ENCODE measurements around the gene ZNF385C.

ZNF385C gene

GRCh38 chr17:42118545-42118944 is 20.3 kb upstream of the ZNF385C start:
- no peaks in the 10 kb centered on the region for H3K9me3 ChIP-seq
- peaks cover 56% of the 10 kb centered on the region for H3K36me3 ChIP-seq (replicated peaks)
- DNase-seq (ENCODE audit: low spot score in 2 of 2): peak; percentile 25 to 61
- peaks cover 3% of the 10 kb centered on the region for H3K4me1 ChIP-seq
- in situ Hi-C loops (cut with MboI; ENCODE audit: low sequenced_read_pairs): loop anchor here (5.0 kb wide), 1 partner anchor 156 kb away; no protein-coding TSS in a partner anchor
- no peak overlapping the region for H3K4me3 ChIP-seq
- no peaks in the 10 kb centered on the region for H3K27me3 ChIP-seq (ENCODE audit: low read depth)

- in situ Hi-C loops (cut with MboI; ENCODE audit: low sequenced_read_pairs): loop anchor here (5.0 kb wide), 1 partner anchor 156 kb away; no protein-coding TSS in a partner anchor
- Histone ChIP-seq H3K36me3 (replicated peaks) (peaks cover 60% of the 10 kb centered on the region), H3K27me3 (ENCODE audit: low read depth) (no peaks in the 10 kb centered on the region), H3K9me3 (no peaks in the 10 kb centered on the region), H3K4me1 (peaks cover 3% of the 10 kb centered on the region), H3K4me3 (no peak overlapping the region)
- DNase-seq (ENCODE audit: low spot score in 2 of 2): no peak
Measured at GRCh38 chr17:42118126-42118510, 19.8 kb upstream of the ZNF385C start.

- Histone ChIP-seq H3K36me3 (replicated peaks) (peaks cover 65% of the 10 kb centered on the region), H3K9me3 (no peaks in the 10 kb centered on the region), H3K27me3 (ENCODE audit: low read depth) (no peaks in the 10 kb centered on the region), H3K4me3 (no peak overlapping the region), H3K4me1 (peaks cover 3% of the 10 kb centered on the region)
- no peak for DNase-seq (ENCODE audit: low spot score in 2 of 2)
- in situ Hi-C loops (cut with MboI; ENCODE audit: low sequenced_read_pairs): loop anchor here (5.0 kb wide), 1 partner anchor 155 kb away; no protein-coding TSS in a partner anchor
Measured at GRCh38 chr17:42117397-42118125, 19.3 kb upstream of the ZNF385C start.

GRCh38 chr17:42116705-42117396 is 18.6 kb upstream of the ZNF385C start:
- H3K27me3 ChIP-seq (ENCODE audit: low read depth): no peaks in the 10 kb centered on the region

GRCh38 chr17:42114118-42114517 is 15.8 kb upstream of the ZNF385C start:
- DNase-seq (ENCODE audit: low spot score in 2 of 2): no peak
- Histone ChIP-seq H3K4me1 (no peaks in the 10 kb centered on the region), H3K27me3 (ENCODE audit: low read depth) (no peaks in the 10 kb centered on the region), H3K4me3 (no peak overlapping the region), H3K9me3 (no peaks in the 10 kb centered on the region), H3K36me3 (replicated peaks) (peaks cover 56% of the 10 kb centered on the region)
- in situ Hi-C loops (cut with MboI; ENCODE audit: low sequenced_read_pairs): loop anchor here (5.0 kb wide), 1 partner anchor 87 kb away; no protein-coding TSS in a partner anchor

More at GRCh38 chr17:42116705-42117396, 18.6 kb upstream of the ZNF385C start:
- Histone ChIP-seq H3K9me3 (no peaks in the 10 kb centered on the region), H3K4me1 (peaks cover 3% of the 10 kb centered on the region), H3K36me3 (replicated peaks) (peaks cover 65% of the 10 kb centered on the region), H3K4me3 (no peak overlapping the region)
- DNase-seq (ENCODE audit: low spot score in 2 of 2): peak; percentile 58 to 88
- in situ Hi-C loops (cut with MboI; ENCODE audit: low sequenced_read_pairs): loop anchor here (5.0 kb wide), 1 partner anchor 155 kb away; no protein-coding TSS in a partner anchor

GRCh38 chr17:42113293-42114069 is 15.2 kb upstream of the ZNF385C start:
- Histone ChIP-seq H3K4me3 (no peak overlapping the region), H3K36me3 (replicated peaks) (peaks cover 50% of the 10 kb centered on the region), H3K4me1 (no peaks in the 10 kb centered on the region), H3K27me3 (ENCODE audit: low read depth) (no peaks in the 10 kb centered on the region), H3K9me3 (no peaks in the 10 kb centered on the region)
- in situ Hi-C loops (cut with MboI; ENCODE audit: low sequenced_read_pairs): loop anchor here (5.0 kb wide), 1 partner anchor 86 kb away; no protein-coding TSS in a partner anchor
- no peak for DNase-seq (ENCODE audit: low spot score in 2 of 2)

GRCh38 chr17:42112552-42113176 is 14.4 kb upstream of the ZNF385C start, which contains the start of gene DHX58:
TSS of gene DHX58 (minus strand) at chr17:42112714. CDS start at chr17:42111892, 822 bp downstream.
- Histone ChIP-seq H3K4me1 (no peaks in the 10 kb centered on the region), H3K36me3 (replicated peaks) (peaks cover 44% of the 10 kb centered on the region), H3K9me3 (no peaks in the 10 kb centered on the region), H3K4me3 (no peak within 1 kb of the TSS), H3K27me3 (ENCODE audit: low read depth) (no peaks in the 10 kb centered on the region)
- in situ Hi-C loops (cut with MboI; ENCODE audit: low sequenced_read_pairs): loop anchor here (5.0 kb wide), 1 partner anchor 85 kb away; no protein-coding TSS in a partner anchor
- no peak for DNase-seq (ENCODE audit: low spot score in 2 of 2)

GRCh38 chr17:42111871-42112551 is 13.7 kb upstream of the ZNF385C start:
- Histone ChIP-seq H3K36me3 (replicated peaks) (peaks cover 37% of the 10 kb centered on the region), H3K9me3 (no peaks in the 10 kb centered on the region), H3K4me3 (no peak overlapping the region), H3K27me3 (ENCODE audit: low read depth) (no peaks in the 10 kb centered on the region), H3K4me1 (no peaks in the 10 kb centered on the region)
- in situ Hi-C loops (cut with MboI; ENCODE audit: low sequenced_read_pairs): loop anchor here (5.0 kb wide), 1 partner anchor 85 kb away; no protein-coding TSS in a partner anchor
- DNase-seq (ENCODE audit: low spot score in 2 of 2): no peak

GRCh38 chr17:42111265-42111636 is 13.0 kb upstream of the ZNF385C start:
- H3K4me3 ChIP-seq: no peak overlapping the region
- DNase-seq (ENCODE audit: low spot score in 2 of 2): no peak
- in situ Hi-C loops (cut with MboI; ENCODE audit: low sequenced_read_pairs): loop anchor here (5.0 kb wide), 1 partner anchor 84 kb away; no protein-coding TSS in a partner anchor
- no peaks in the 10 kb centered on the region for H3K4me1 ChIP-seq
- H3K27me3 ChIP-seq (ENCODE audit: low read depth): no peaks in the 10 kb centered on the region
- H3K9me3 ChIP-seq: no peaks in the 10 kb centered on the region
- peaks cover 30% of the 10 kb centered on the region for H3K36me3 ChIP-seq (replicated peaks)

GRCh38 chr17:42110301-42111264 is 12.3 kb upstream of the ZNF385C start:
- Histone ChIP-seq H3K36me3 (replicated peaks) (peaks cover 23% of the 10 kb centered on the region), H3K27me3 (ENCODE audit: low read depth) (no peaks in the 10 kb centered on the region), H3K4me1 (no peaks in the 10 kb centered on the region), H3K4me3 (no peak overlapping the region), H3K9me3 (no peaks in the 10 kb centered on the region)
- DNase-seq (ENCODE audit: low spot score in 2 of 2): no peak
- in situ Hi-C loops (cut with MboI; ENCODE audit: low sequenced_read_pairs): loop anchor here (5.0 kb wide), 1 partner anchor 83 kb away; no protein-coding TSS in a partner anchor

GRCh38 chr17:42109086-42109485 is 10.8 kb upstream of the ZNF385C start:
- no peak for DNase-seq (ENCODE audit: low spot score in 2 of 2)
- Histone ChIP-seq H3K27me3 (ENCODE audit: low read depth) (no peaks in the 10 kb centered on the region), H3K4me3 (no peak overlapping the region), H3K9me3 (no peaks in the 10 kb centered on the region), H3K4me1 (no peaks in the 10 kb centered on the region), H3K36me3 (replicated peaks) (peaks cover 14% of the 10 kb centered on the region)
- in situ Hi-C loops (cut with MboI; ENCODE audit: low sequenced_read_pairs): no loop called here
